ENCODE results near the gene GPR137.
A peak's percentile ranks its signal among the peaks of the same experiment; 100 is the strongest.

The GPR137 gene

DNA sequence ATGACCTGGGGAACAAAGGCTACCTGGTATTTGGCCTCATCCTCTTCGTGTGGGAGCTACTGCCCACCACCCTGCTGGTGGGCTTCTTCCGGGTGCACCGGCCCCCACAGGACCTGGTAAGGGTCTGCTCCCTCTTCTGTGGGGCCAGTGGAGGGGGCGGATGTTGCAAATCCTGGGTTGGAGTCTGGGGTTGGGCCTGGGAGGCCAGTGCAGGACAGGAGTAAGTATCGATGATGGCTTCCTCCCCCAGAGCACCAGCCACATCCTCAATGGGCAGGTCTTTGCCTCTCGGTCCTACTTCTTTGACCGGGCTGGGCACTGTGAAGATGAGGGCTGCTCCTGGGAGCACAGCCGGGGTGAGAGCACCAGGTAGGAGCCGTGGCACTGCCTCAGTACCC is 2.7 kb downstream of the GPR137 start:
- DNase-seq, result no peak

DNA sequence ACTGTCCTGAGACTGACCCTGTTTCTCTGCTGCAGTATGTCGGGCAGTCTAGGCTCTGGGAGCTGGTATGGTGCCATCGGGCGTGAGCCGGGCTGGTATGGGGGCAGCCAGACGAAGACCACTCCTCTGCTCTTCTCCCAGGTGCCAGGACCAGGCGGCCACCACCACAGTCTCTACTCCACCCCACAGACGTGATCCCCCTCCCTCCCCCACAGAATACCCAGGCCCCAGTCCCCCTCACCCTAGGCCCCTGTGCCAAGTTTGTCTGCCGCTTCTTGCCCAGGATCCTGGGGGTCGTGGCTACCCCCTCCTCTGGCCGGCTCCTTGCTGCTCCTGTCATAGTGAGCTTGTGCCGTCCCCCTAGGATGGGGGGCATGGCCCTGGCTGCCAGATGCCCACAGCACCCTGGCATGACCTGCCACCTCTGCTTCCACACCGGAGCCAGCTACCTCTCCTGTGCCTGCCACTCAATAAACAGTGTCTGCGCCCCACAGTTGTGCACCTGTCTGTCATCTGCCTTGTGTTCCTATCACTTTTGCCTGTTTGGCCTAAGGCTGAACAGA is 3.4 kb downstream of the GPR137 start:
- no peak for DNase-seq

DNA sequence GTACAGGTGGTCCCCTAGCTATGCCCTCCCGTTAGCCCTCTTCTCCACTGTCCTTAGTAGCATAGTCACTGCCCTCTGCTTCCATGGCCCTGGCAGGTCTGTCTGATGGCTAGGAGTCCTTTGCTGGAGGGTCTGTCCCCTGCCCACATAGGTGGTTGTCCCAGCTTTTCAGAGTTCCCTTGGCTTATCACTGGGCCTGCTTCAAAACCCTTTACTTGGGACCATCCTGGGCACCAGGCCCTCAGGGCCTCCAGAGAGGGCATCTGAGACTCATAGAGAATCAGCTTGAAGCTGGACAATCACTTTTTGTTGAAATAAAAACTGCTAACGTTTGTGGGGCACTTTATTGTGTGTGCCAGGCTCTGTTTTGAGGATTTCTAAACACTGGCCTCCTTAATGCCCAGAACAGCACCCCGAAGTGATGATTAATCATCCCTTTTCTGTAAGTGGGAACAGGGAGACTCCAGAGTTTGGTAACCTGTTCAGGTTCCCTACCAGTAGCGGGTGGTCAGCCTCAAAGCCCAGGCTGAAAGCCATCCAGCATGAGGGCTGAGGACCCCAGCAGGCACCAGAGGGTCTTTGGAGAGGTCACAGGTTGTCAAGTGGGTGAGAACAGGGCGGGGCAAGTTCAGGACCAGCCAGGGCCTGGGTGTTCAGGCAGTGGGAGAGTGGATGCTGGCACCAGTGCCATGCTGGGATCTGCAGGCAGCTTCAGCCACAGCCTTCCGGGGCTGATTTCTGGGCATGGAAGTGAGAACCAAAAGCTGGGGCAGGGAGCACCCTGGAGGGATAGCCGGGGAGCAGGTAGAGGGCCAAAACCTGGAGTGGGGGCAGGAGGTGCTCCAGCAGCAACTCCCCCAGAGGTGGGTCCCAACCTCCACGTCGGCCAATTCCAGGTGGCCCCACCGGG is 5.0 kb downstream of the GPR137 start:
- DNase-seq, result no peak

DNA sequence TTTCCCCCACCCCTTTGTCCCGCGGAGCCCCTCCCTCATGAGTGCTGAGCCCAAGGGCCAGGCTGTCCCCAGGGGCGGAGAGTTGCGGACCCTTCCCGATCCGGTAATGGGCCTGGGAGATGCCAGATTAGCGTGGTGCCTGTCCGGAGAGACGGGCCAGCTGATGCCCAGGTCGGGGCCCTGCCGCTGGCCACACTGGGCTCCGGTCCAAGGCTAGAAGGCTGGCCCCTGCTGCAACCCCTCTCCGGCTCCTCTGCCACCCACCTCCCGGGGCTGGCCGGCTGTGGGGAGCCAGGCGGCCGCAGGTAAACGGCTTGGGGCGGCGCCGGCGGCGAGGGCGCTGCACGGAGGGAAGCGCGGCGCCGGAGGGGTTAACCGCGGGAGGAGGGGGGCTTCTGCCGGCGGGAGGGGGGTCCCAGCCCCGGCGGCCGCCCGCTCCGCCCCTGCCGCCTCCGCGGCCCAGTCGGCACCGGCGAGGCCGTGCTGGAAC is 5.7 kb downstream of the GPR137 start, which contains the start of gene KCNK4:
Gene KCNK4, plus strand, starts transcription at position 41 of the 490 bp plus-strand sequence. CDS start 1,717 bp downstream, outside the sequence.
- DNase-seq, result no peak

DNA sequence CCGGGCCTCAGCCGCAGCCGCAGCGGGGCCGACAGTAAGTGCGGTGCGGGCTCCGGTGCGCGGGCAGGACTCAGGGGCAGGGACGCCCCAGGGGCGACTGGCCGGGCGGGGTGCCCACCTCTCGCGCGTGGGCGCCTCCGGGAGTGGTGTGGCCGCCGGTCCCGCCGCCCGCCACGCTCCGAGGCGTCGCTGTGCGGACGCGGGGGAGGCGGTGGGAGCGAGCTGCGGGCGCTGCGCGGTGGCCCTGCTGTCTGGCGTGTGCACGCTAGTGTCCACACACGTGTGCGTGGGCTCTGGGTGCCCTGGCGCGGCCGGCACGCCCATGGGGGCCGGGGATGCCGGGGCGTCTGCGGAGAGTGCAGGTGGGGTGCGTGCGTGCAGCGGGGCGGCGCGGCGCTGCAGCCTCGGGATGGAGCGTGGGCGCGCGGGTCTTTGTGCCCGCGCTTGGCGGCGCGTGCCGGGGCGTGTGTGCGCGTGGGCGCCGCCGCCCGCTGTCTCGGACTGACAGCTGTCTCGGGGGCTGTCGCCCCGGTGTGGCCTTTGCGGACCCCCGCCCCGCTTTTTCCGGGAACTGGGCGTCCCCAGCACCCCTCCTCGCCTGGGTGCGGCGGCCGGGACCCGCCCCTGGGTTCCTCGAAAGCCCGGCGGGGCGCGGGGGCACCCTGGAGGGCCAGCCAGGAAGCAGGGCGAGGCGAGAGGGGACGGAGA is 6.3 kb downstream of the GPR137 start:
- no peak for DNase-seq

DNA sequence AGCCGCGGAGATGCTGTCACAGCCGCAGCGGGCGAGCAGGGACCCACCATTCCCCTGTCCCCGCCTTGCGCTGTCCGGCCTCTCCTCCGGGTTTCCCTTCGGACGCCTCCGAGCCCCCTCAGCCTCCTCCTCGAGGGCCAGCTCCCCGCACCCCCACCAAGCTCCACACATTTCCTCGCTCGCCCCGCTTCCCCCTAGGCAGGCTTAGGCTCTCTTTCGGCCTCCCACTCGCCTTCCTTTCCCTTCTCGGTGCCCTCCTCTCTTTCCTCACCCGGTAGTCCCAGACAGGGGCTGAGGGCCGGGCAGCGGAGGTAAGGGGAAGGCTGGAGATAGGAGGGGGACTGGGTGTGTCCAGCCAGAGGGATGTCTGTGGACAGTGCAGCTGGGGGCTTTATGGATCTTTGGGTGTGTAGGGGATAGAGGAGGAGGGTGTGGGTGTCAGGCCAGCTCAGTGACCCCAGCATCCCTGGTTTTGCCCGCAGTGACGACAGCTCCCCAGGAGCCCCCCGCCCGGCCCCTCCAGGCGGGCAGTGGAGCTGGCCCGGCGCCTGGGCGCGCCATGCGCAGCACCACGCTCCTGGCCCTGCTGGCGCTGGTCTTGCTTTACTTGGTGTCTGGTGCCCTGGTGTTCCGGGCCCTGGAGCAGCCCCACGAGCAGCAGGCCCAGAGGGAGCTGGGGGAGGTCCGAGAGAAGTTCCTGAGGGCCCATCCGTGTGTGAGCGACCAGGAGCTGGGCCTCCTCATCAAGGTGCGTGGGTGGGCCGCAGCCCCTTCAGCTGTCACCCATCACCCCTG is 7.0 kb downstream of the GPR137 start:
- DNase-seq, result no peak

DNA sequence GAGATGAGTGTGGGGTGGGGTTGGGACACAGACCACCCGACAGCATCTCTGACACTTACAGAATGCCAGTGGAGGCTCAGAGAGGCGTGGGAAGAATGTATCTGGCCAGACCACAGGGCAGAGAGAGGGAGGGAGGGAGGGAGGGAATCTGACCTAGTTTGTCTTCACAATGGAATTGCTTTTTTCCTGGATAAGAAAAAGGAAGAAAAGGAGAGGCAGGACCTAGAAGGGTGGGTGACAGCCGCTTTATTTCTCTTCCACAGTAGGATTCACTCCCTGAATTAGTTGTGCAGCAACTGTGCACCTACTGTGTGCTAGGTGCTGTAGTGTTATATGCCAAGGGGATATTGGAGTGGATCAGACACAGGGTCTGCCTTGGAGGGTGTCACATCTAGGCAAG is 9.1 kb downstream of the GPR137 start:
- no peak for DNase-seq

DNA sequence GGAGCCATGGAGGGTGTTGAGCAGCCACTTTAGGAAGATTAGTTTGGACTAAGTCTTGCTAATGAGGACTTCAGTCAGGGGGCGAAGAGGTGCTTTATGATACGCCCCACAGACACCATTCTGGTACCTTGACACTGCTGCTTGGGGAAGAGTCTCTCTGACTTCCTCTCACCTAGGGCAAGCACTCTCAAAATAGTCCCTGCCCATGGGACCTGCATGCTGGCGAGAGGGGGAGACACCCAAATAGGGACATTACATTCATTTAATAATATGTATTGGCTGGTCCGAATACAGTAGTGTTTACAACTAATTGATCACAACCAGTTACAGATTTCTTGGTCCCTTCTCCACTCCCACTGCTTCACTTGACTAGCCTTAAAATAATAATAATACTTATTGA is 10.1 kb downstream of the GPR137 start:
- DNase-seq, result no peak

DNA sequence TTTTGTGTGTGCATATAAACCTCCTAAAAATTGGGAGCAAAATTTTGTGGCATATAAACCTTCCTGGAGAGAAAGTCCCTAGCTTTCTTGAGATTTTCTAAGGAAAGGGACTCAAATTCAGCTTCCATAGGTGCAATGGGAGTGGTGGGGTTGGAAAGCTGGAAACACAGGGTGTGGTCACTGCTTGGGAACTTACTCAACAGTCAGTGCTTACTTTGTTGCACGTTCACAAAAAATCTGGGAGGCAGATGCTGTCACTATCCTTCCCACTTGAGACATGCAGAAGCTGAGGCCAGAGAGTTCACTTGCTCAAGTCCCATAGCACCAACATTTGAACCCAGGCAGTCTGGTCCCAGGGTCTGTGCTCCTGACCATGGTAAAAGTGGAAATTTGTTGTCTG is 10.6 kb downstream of the GPR137 start:
- no peak for DNase-seq

DNA sequence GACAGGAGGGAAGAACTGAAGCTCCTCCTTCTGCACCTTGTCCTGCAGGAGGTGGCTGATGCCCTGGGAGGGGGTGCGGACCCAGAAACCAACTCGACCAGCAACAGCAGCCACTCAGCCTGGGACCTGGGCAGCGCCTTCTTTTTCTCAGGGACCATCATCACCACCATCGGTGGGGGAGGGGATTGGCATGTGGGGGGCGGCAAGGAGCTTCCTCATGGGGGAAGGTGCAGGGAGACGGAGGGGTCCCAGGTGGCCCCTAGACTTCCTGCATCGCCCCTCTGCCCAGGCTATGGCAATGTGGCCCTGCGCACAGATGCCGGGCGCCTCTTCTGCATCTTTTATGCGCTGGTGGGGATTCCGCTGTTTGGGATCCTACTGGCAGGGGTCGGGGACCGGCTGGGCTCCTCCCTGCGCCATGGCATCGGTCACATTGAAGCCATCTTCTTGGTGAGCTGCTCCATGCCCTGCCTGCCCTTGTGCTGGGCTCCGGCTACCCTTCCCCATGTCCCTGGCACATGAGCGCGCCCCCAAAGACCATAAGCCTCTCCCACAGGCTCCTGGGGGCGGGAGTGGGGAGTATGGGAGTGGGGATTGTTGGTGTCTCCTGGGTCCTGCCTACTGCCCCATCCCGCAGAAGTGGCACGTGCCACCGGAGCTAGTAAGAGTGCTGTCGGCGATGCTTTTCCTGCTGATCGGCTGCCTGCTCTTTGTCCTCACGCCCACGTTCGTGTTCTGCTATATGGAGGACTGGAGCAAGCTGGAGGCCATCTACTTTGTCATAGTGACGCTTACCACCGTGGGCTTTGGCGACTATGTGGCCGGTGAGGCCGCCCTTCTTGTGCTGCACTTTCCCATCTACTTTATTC is 11.4 kb downstream of the GPR137 start:
- DNase-seq, result no peak

DNA sequence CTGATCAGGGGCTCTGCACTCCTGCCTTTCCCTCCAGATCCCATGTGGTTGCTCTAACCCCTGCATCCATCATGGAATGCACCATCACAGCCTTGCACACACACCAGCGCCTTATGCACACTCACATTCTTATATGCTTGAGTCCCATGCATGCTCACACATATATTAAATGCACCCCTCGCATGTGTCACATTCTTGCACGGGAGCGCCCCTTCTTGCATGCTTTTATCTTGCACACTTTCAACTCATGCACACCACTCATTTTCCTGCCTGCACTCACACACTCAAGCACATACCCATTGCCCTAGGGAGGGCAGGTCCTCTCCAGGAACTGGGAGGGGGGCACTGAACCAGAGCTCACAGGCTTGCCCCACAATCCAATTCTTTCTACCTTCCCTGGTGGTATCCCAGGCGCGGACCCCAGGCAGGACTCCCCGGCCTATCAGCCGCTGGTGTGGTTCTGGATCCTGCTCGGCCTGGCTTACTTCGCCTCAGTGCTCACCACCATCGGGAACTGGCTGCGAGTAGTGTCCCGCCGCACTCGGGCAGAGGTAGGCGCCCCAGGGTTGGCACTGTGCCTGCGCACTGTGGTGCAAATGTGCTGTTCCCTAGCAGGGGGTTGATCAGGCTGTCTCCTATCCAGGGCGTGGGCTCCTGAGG is 12.2 kb downstream of the GPR137 start:
- no peak for DNase-seq

DNA sequence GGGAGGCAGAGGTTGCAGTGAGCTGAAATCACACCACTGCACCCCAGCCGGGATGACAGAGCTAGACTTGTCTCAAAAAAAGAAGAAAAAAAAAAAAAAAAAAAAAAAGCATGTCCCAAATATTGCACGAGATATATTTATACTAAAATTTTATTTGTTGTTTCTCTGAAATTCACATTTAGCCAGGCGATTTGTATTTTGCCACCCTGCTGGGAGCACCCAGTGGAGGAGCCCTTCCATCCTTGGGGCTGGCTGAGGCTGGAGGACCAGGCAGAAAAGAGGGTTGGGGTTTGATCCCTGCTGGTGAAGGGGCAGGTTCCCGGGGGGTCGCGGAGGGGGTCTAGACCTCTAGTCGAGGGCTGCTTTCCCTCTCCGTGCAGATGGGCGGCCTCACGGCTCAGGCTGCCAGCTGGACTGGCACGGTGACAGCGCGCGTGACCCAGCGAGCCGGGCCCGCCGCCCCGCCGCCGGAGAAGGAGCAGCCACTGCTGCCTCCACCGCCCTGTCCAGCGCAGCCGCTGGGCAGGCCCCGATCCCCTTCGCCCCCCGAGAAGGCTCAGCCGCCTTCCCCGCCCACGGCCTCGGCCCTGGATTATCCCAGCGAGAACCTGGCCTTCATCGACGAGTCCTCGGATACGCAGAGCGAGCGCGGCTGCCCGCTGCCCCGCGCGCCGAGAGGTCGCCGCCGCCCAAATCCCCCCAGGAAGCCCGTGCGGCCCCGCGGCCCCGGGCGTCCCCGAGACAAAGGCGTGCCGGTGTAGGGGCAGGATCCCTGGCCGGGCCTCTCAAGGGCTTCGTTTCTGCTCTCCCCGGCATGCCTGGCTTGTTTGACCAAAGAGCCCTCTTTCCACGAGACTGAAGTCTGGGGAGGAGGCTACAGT is 13.6 kb downstream of the GPR137 start:
- DNase-seq, result no peak

DNA sequence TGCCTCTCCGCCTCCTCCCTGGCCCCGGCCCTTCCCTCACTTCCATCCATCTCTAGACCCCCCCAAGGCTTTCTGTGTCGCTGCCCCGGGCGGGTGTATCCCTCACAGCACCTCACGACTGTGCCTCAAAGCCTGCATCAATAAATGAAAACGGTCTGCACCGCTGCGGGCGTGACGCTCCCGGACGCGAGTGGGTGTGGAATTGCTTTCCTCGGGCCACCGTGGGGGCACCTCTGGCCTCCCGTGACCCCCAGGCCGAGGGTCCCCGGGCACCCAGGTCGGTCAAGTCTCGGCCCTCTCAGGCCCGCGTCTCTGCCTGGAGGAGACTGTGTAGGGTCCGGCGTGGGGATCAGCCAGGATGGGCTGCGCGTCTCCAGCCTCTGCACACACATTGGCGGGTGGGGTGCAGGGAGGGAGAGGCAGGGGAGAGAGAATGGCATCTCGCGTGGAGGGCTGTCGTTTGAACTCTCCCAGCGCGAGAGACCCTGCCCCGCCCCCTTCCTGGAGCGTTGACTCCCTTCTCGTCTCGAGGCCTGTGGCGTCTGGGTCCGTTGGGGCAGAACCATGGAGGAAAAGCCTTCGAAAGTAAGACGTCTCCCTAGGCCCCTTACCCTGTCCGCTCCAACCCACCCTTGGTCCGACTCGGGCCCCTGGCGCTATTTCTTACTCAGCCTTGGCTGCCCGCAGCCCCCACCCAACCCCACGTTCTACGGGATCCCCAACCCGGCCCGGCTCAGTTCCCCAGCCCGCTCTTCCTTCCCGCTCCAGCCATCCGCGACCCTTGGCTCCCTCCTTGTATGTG is 14.4 kb downstream of the GPR137 start, which contains the start of gene CATSPERZ:
Gene CATSPERZ, plus strand, starts transcription at position 512 of the 802 bp plus-strand sequence. Its CDS starts 53 bp downstream, at position 565.
- peak; percentile 9 for DNase-seq

DNA sequence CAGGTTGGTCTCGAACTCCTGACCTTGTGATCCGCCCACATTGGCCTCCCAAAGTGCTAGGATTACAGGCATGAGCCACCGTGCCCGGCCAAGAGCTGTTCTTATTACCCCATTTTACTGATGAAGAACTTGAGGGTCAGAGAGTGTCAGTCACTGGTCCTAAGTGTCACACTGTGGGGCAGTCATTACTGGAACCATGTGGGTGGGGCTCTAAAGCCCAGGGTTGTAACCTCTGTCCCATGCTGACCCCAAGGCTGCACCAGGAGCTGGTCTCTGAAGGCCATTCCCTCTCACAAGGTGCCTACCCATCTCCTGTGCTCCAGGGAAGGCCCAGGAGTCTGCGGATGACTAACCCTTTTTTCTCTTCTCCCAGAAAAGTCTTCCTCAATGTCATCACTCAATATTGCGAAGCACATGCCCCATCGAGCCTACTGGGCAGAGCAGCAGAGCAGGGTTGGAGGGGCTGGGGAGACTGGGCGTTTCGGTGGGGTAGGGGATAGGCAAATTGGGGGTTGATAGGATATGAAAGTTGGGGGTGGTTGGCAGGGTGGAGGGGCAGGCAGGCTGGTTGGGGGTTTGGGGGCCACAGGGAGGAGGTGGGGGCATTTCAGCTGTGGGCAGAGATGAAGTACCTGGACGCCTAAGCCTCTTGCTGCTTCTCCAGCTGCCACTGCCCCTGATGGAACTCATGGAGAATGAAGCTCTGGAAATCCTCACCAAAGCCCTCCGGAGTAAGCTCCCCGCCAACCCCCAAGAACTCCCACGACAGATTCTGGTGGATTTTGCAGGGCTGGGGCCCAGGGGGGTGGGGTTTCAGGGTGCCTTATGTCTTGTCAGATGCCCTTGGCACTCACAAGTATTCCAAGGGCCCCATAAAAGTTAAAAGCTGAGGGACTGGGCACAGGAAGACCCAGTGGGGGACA is 17.7 kb downstream of the GPR137 start:
- DNase-seq, result no peak

DNA sequence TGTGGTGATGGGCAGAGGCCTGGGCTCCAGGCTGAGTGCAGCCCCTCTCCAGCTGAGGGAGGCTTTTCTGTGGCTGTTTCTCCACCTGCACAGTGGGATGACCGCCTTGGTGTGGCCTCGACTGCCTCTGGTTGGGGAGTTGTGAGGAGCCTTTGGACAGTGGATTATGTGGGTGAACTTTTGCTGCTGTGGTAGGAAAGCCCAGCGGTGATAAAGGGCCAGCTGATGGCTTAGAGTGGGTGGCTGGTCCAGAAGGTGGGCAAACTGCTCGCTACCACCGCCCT is 18.3 kb downstream of the GPR137 start:
- no peak for DNase-seq

DNA sequence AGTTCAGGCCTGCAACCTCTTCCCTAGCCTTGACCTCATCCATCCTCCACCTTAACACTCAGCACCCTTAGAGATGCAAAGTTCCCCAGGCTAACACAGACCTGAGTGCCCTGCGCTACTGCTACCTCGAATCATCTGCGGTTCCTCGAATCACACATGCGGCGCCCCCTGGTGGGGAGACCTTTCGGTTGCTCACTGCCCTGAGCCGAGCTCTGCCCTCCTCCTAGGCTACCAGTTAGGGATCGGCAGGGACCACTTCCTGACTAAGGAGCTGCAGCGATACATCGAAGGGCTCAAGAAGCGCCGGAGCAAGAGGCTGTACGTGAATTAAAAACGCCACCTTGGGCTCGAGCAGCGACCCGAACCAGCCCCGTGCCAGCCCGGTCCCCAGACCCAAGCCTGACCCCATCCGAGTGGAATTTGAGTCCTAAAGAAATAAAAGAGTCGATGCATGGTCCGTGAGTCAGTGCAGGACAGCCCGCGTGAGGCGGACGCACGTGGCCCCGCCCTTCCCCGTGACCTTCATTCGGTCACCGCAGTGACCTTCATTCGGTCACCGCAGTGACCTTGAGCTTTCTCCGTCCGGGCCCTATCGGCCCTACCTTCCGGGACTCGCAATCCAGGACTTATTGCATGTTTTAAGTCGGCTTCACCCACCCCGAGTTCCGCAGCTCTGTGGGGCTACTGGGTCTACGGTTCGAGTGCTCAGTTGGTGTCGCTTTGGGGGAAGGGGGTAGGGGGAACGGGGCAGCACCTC is 18.8 kb downstream of the GPR137 start:
- peak; percentile 90 for DNase-seq

DNA sequence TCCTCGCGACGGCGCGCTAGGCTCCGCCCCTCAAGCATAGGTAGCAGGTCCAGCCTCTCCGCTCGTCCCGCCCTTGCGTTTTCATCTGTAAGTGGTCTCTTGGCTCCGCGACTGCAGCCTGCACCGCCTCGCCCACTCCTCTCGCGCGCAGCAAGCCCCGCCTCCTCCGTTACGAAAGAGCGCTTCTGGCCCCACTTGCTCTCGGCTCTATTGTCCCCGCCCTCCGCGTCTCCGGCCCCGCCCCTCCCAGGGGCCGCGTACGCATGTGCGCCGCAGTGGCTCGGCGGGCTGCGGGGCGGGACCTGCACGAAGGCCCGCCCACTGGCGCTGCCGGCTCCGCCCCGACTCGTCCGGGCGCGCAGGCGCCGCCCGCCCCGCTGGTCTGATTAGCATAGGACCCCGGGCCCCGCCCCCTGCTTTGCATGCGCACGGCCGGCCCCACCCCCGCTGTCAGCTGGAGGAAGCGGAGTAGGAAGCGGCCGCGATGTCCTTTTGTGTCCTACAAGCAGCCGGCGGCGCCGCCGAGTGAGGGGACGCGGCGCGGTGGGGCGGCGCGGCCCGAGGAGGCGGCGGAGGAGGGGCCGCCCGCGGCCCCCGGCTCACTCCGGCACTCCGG is 19.5 kb downstream of the GPR137 start, which contains the start of gene ESRRA:
Gene ESRRA, plus strand, starts transcription at position 450 of the 616 bp plus-strand sequence. CDS start 1,656 bp downstream, outside the sequence.
- DNase-seq, result peak; percentile 100
